Putamen (tissue), 1 donor: ENCODE data around the gene BORCS6.

Experiments used
- DNase-seq: peaks from one replicate; pipeline ENCODE4 v3.0.0-alpha.2; 2016; ENCODE audit warnings: low spot score

The BORCS6 gene

GRCh38 chr17:8210761-8211458, 20.9 kb upstream of the BORCS6 start:
- DNase-seq: no peak

GRCh38 chr17:8209907-8210760, 20.2 kb upstream of the BORCS6 start, which contains the start of gene AURKB:
AURKB (minus strand) TSS chr17:8210575; CDS start chr17:8210224, 351 bp downstream.
- DNase-seq: peak; percentile 93

- DNase-seq: no peak
Observed at GRCh38 chr17:8206536-8206935, 16.6 kb upstream of the BORCS6 start.

GRCh38 chr17:8204761-8205555, 15.0 kb upstream of the BORCS6 start:
- DNase-seq: no peak

- DNase-seq: peak; percentile 98
Observed at GRCh38 chr17:8192070-8192815, 2.3 kb upstream of the BORCS6 start.

GRCh38 chr17:8190506-8190905, 526 bp upstream of the BORCS6 start:
- no peak for DNase-seq

GRCh38 chr17:8189041-8189710, 804 bp downstream of the BORCS6 start:
- DNase-seq: no peak

- DNase-seq: no peak
Observed at GRCh38 chr17:8188263-8188839, 1.6 kb downstream of the BORCS6 start.

- peak; percentile 94 for DNase-seq
Observed at GRCh38 chr17:8187517-8188262, 2.3 kb downstream of the BORCS6 start.

GRCh38 chr17:8186787-8187516, 3.0 kb downstream of the BORCS6 start:
- peak; percentile 95 for DNase-seq

- DNase-seq: no peak
Observed at GRCh38 chr17:8186446-8186786, 3.6 kb downstream of the BORCS6 start.

- DNase-seq: peak; percentile 89
Observed at GRCh38 chr17:8185582-8186445, 4.2 kb downstream of the BORCS6 start.

- DNase-seq: no peak
Observed at GRCh38 chr17:8176998-8177731, 12.8 kb downstream of the BORCS6 start.

- peak; percentile 87 for DNase-seq
Observed at GRCh38 chr17:8176197-8176940, 13.6 kb downstream of the BORCS6 start, which contains the start of gene TMEM107. TMEM107 (minus strand) TSS chr17:8176380; CDS start chr17:8176286, 94 bp downstream.

GRCh38 chr17:8175795-8176196, 14.2 kb downstream of the BORCS6 start:
- no peak for DNase-seq

- DNase-seq: no peak
Observed at GRCh38 chr17:8173871-8174322, 16.1 kb downstream of the BORCS6 start.
